Activated naive CD8-positive, alpha-beta T cell treated with anti-CD3 and anti-CD28 coated beads, Interleukin-2, amount 10 ng/mL, durations not matched to agents 7 days and 5 days (primary cell): ENCODE data around the gene GRID2. TPM values are rescaled to one million over a fixed set of nuclear protein-coding genes. Genes with fewer than 3 reads are reported as not detected.

Experiments
- ATAC-seq: fragments of 150-1000 bp; cut with Tn5 transposase; one replicate; pipeline ENCODE4 v1.10.0; 2021; ENCODE audit warnings: low read depth, moderate library complexity
- POLR2A ChIA-PET: fragments of 350-600 bp; sonication (Branson Sonifier 250); formaldehyde crosslinking; loops from one replicate; lab custom pipeline; 2021; ENCODE audit warnings: antibody characterized with exemption; lab: Charles Lee
- DNase-seq: peaks from one replicate; pipeline ENCODE4 v3.0.0; 2021
- H3K27ac Mint-ChIP-seq: one replicate; pipeline ENCODE4 v1.8.0; 2022; ENCODE audit warnings: mild to moderate bottlenecking, mixed read lengths
- H3K27me3 Mint-ChIP-seq: one replicate; pipeline ENCODE4 v1.8.0; 2022; ENCODE audit warnings: mild to moderate bottlenecking, moderate library complexity, mixed read lengths
- H3K36me3 Mint-ChIP-seq: one replicate; pipeline ENCODE4 v1.8.0; 2021; ENCODE audit warnings: mild to moderate bottlenecking, mixed read lengths
- H3K4me1 Mint-ChIP-seq: one replicate; pipeline ENCODE4 v1.8.0; 2021; ENCODE audit warnings: mixed read lengths
- H3K4me3 Mint-ChIP-seq: one replicate; pipeline ENCODE4 v1.8.0; 2022; ENCODE audit warnings: mild to moderate bottlenecking, moderate library complexity, mixed read lengths
- H3K9me3 Mint-ChIP-seq: one replicate; pipeline ENCODE4 v1.8.0; 2021; ENCODE audit warnings: mixed read lengths
- total RNA-seq, 2 experiments: library from RNA; stranded (reverse); gene quantifications; one replicate each; pipeline ENCODE4 v1.2.3, GENCODE V29; 2021

Gene GRID2
- total RNA-seq, 2 experiments from 2014 or later, result not detected

- peaks cover 1% of the 10 kb centered on the region for H3K9me3 Mint-ChIP-seq
- no peaks in the 10 kb centered on the region for H3K27me3 Mint-ChIP-seq
- POLR2A ChIA-PET, result no interaction called here
- no peak overlapping the region for H3K27ac Mint-ChIP-seq
- no peaks in the 10 kb centered on the region for H3K4me1 Mint-ChIP-seq
- DNase-seq (no peak), ATAC-seq (no peak)
- H3K36me3 Mint-ChIP-seq, result no peaks in the 10 kb centered on the region
- no peak overlapping the region for H3K4me3 Mint-ChIP-seq
These were observed 347.8 kb downstream of the GRID2 start for GRCh38 chr4:92651536-92651935.

DNA sequence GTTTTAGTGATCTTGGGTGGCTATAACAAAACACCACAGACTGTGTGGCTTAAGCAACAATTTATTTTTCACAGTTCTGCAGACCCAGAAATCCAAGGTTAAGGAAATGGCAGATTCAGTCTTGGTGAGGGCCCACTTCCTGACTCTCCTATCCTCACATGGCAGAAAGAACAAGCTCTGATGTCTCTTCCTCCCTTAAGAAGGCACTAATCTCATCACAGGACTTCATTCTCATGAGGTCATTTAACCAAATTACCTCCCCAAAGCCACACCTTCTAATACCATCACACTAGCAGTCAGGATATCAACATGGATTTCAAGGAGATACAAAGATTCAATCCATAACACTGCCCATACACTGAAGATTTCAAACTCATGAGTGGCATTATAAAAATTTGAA lies 350.3 kb downstream of the GRID2 start:
- H3K4me3 Mint-ChIP-seq, result no peak overlapping the region
- H3K27me3 Mint-ChIP-seq, result no peaks in the 10 kb centered on the region
- H3K36me3 Mint-ChIP-seq, result no peaks in the 10 kb centered on the region
- H3K4me1 Mint-ChIP-seq, result no peaks in the 10 kb centered on the region
- POLR2A ChIA-PET, result no interaction called here
- ATAC-seq (no peak), DNase-seq (no peak)
- no peak overlapping the region for H3K27ac Mint-ChIP-seq
- peaks cover 1% of the 10 kb centered on the region for H3K9me3 Mint-ChIP-seq

- no peaks in the 10 kb centered on the region for H3K36me3 Mint-ChIP-seq
These were observed 353.9 kb downstream of the GRID2 start for GRCh38 chr4:92657695-92658094.

DNA sequence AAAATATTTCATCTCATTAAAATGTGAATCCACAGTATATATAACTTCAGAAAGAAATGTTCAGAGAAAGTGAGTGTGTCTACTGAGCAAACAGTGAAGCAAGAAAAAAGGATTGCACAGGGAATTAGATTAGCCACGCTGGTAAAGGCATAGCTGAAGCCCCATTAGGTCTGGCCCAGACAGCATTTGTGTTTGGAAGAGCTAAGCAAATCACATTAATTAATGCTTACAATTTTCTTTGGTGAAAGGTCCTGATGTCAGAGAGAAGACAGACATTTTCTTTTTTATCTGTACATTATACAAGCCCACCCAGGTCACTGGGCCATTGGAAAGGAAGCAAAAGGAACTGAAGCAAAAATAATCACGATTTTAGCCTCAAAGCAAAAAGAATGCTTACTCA lies 354.6 kb downstream of the GRID2 start:
- Mint-ChIP-seq H3K4me1 (no peaks in the 10 kb centered on the region), H3K4me3 (no peak overlapping the region), H3K36me3 (no peaks in the 10 kb centered on the region), H3K27me3 (no peaks in the 10 kb centered on the region), H3K9me3 (no peaks in the 10 kb centered on the region), H3K27ac (no peak overlapping the region)
- ATAC-seq (no peak), DNase-seq (no peak)
- POLR2A ChIA-PET, result no interaction called here

More at GRCh38 chr4:92657695-92658094, 353.9 kb downstream of the GRID2 start:
- no peaks in the 10 kb centered on the region for H3K9me3 Mint-ChIP-seq
- DNase-seq (no peak), ATAC-seq (no peak)
- no peaks in the 10 kb centered on the region for H3K27me3 Mint-ChIP-seq
- no peak overlapping the region for H3K27ac Mint-ChIP-seq
- H3K4me1 Mint-ChIP-seq, result no peaks in the 10 kb centered on the region
- POLR2A ChIA-PET, result no interaction called here
- H3K4me3 Mint-ChIP-seq, result no peak overlapping the region

DNA sequence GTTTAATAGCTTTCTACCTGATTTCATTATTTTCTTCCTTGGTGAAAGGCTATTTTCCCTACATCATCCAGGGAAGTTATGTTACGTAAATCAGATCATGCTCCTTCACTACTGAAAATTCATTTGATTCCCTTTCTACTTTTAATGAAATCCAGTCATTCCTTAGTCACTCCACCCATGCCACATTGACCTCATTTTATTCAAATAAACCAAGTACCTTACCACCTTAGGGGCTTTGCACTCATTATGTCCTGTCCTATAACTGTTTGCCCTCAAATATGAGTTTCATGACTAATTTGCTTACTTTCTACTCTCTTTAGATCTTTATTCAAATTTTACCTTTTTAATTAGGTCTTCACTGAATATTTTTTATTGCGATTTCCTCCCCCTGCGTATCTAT lies 374.0 kb downstream of the GRID2 start:
- ATAC-seq, result no peak
- POLR2A ChIA-PET, result no interaction called here

DNA sequence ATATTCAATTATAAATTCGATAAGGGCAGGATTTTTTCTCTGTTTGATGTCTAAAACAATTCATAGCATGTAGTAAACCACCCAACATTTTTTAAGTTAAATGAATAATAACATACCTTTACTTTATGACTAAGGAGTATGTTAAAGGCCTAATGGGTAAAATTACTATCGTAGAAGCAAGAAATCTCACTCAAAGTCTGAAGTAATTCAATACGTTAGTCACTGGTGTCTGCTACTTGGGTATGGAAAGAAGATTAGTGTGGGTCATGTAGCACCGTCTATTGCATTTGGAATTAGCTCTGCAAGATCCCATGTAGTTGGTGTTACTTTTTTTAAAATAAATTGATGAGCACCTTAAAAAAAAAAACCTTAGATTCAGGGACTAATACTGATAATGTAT lies 374.5 kb downstream of the GRID2 start:
- POLR2A ChIA-PET, result no interaction called here
- Mint-ChIP-seq H3K27ac (no peak overlapping the region), H3K27me3 (no peaks in the 10 kb centered on the region), H3K36me3 (no peaks in the 10 kb centered on the region), H3K4me1 (no peaks in the 10 kb centered on the region), H3K9me3 (peaks cover 3% of the 10 kb centered on the region), H3K4me3 (no peak overlapping the region)
- ATAC-seq, result no peak
- no peak for DNase-seq

More for the DNA sequence above, 374.0 kb downstream of the GRID2 start:
- Mint-ChIP-seq H3K4me3 (no peak overlapping the region), H3K36me3 (no peaks in the 10 kb centered on the region), H3K27me3 (no peaks in the 10 kb centered on the region), H3K9me3 (peaks cover 3% of the 10 kb centered on the region), H3K4me1 (no peaks in the 10 kb centered on the region), H3K27ac (no peak overlapping the region)
- DNase-seq, result no peak

DNA sequence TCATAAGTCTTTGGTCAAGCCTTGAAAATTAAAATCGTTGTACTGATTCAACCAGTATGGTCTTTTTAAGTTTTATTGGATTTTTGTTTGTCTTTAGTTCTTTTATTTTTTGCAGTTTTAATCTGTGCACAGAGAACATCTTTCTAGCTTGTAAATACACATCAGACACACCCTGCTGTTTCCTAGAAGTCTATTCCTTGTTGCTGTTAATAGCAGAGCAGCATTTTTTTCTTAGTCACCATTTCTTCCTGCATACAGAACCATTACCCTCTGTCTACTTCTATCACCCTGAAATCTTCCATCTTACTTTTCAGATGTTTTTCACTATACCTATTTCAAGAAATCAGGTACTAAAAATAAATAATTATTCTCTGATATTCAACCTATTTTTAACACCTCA lies 375.4 kb downstream of the GRID2 start:
- no peak overlapping the region for H3K27ac Mint-ChIP-seq
- DNase-seq, result no peak
- no peaks in the 10 kb centered on the region for H3K36me3 Mint-ChIP-seq
- peaks cover 3% of the 10 kb centered on the region for H3K9me3 Mint-ChIP-seq
- no peak overlapping the region for H3K4me3 Mint-ChIP-seq
- POLR2A ChIA-PET, result no interaction called here
- ATAC-seq, result no peak
- no peaks in the 10 kb centered on the region for H3K27me3 Mint-ChIP-seq
- no peaks in the 10 kb centered on the region for H3K4me1 Mint-ChIP-seq

DNA sequence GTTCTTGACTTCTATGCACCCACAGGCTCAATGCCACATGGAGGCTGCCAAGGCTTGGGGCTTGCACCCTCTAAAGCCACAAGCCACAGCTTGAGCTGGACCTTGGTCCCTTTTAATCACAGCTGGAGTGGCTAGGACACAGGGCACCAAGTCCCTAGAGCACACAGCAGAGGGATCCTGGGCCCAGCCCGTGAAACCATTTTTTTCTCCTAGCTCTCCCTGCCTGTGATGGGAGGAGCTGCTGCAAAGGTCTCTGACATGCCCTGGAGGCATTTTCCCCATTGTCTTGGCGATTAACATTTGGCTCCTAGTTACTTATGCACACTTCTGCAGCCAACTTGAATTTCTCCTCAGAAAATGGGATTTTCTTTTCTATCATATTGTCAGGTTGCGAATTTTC lies 410.9 kb downstream of the GRID2 start:
- no peak for DNase-seq
- Mint-ChIP-seq H3K36me3 (no peaks in the 10 kb centered on the region), H3K27me3 (no peaks in the 10 kb centered on the region), H3K9me3 (no peaks in the 10 kb centered on the region), H3K4me3 (no peak overlapping the region), H3K27ac (no peak overlapping the region), H3K4me1 (no peaks in the 10 kb centered on the region)
- ATAC-seq, result no peak
- POLR2A ChIA-PET, result interaction anchor here (0.7 kb wide), 1 partner anchor 46 kb away, joined by 3 read pairs; no protein-coding TSS in a partner anchor

- Mint-ChIP-seq H3K4me1 (no peaks in the 10 kb centered on the region), H3K4me3 (no peak overlapping the region), H3K9me3 (no peaks in the 10 kb centered on the region), H3K27me3 (no peaks in the 10 kb centered on the region), H3K36me3 (no peaks in the 10 kb centered on the region), H3K27ac (no peak overlapping the region)
- ATAC-seq, result no peak
- DNase-seq, result no peak
- POLR2A ChIA-PET, result no interaction called here
These were observed 429.5 kb downstream of the GRID2 start for GRCh38 chr4:92733231-92733630.

DNA sequence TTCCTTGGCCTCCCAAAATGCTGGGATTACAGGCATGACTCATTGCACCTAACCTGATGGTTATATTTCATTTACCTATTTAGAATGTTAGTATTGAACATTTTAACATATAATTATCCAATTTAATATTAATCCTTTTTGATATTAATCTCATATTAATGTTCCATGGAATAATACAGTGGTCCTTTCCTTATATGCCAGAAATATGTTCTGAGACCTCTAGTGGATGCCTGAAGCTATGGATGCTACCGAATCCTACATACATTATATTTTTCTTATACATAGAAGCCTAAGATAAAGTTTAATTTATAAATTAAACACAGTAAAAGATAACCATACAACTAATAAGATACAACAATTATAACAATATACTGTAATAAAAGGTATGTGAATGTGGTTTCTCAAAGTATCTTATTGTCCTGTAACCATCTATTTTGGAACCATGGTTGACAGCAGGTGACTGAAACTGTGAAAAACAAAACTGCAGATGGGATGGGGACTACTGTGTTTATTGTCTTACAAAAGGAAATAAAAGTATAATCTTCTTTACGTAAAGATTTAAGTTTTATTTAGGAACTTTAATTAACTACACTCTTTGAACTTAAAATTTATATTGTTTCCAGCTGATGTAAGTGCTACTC lies 431.4 kb downstream of the GRID2 start:
- no peaks in the 10 kb centered on the region for H3K27me3 Mint-ChIP-seq
- no peaks in the 10 kb centered on the region for H3K9me3 Mint-ChIP-seq
- POLR2A ChIA-PET, result no interaction called here
- no peaks in the 10 kb centered on the region for H3K36me3 Mint-ChIP-seq
- DNase-seq (no peak), ATAC-seq (no peak)
- H3K4me3 Mint-ChIP-seq, result no peak overlapping the region
- no peak overlapping the region for H3K27ac Mint-ChIP-seq
- H3K4me1 Mint-ChIP-seq, result no peaks in the 10 kb centered on the region

- no peaks in the 10 kb centered on the region for H3K27me3 Mint-ChIP-seq
- H3K9me3 Mint-ChIP-seq, result peaks cover 3% of the 10 kb centered on the region
- no peak overlapping the region for H3K27ac Mint-ChIP-seq
- no peaks in the 10 kb centered on the region for H3K36me3 Mint-ChIP-seq
- no peak overlapping the region for H3K4me3 Mint-ChIP-seq
- no peaks in the 10 kb centered on the region for H3K4me1 Mint-ChIP-seq
- DNase-seq, result no peak
- ATAC-seq, result no peak
- POLR2A ChIA-PET, result no interaction called here
These were observed 456.7 kb downstream of the GRID2 start for GRCh38 chr4:92760433-92760832.

DNA sequence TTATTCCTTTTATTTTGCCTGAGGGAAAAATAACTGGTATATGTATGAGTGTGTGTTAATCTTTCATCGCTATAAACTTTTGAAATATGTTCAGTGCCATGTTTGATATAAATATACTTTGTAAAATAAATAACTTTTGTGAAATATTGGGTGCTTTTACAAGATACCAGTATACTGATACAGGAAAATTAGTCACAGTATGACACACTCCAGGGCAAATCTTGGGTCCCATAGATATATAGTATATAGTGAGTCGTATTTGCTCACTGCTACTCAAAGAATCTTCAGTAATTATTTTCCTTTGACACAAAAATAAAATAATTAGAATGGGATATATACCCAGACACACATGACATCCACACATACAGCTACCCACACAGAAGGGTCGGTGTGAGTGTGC lies 472.3 kb downstream of the GRID2 start:
- no peaks in the 10 kb centered on the region for H3K36me3 Mint-ChIP-seq
- ATAC-seq, result no peak
- peaks cover 3% of the 10 kb centered on the region for H3K9me3 Mint-ChIP-seq
- no peak overlapping the region for H3K4me3 Mint-ChIP-seq
- no peak overlapping the region for H3K27ac Mint-ChIP-seq
- H3K27me3 Mint-ChIP-seq, result no peaks in the 10 kb centered on the region
- POLR2A ChIA-PET, result no interaction called here
- H3K4me1 Mint-ChIP-seq, result no peaks in the 10 kb centered on the region
- no peak for DNase-seq

DNA sequence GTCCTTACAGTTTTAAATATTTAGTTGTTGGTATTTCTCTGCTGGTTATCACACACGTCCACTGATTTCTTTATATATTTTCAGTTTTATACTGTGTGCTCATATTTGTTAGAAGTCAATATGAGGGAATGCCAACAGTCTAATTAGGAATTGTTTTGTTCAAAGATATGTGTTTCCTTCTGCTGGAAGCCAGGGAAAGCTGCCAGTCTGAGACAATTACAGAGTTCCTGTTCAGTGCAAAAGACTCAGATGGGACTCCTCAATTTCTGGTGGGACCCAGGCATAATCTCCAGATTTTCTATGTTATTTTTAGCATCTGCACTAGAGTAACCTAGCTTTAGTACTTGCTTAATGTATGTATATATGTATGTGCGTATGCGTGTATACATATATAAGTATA lies 486.0 kb downstream of the GRID2 start:
- H3K36me3 Mint-ChIP-seq, result no peaks in the 10 kb centered on the region
- H3K9me3 Mint-ChIP-seq, result peaks cover 3% of the 10 kb centered on the region
- ATAC-seq (no peak), DNase-seq (no peak)
- no peak overlapping the region for H3K4me3 Mint-ChIP-seq
- H3K27me3 Mint-ChIP-seq, result no peaks in the 10 kb centered on the region
- H3K4me1 Mint-ChIP-seq, result no peaks in the 10 kb centered on the region
- no peak overlapping the region for H3K27ac Mint-ChIP-seq
- POLR2A ChIA-PET, result no interaction called here

GRCh38 chr4:92791871-92792440 lies 488.2 kb downstream of the GRID2 start:
- no peak for ATAC-seq
- Mint-ChIP-seq H3K9me3 (peaks cover 6% of the 10 kb centered on the region), H3K27me3 (no peaks in the 10 kb centered on the region), H3K4me1 (no peaks in the 10 kb centered on the region), H3K27ac (no peak overlapping the region), H3K36me3 (no peaks in the 10 kb centered on the region), H3K4me3 (no peak overlapping the region)
- POLR2A ChIA-PET, result no interaction called here
- no peak for DNase-seq
